ENCODE results near the gene CACHD1. TPM values are rescaled to one million over a fixed set of nuclear protein-coding genes. Genes with fewer than 3 reads are reported as not detected.

CACHD1 gene
- total RNA-seq: 1 to 10 TPM; 1.4 to 8.7 TPM

DNA sequence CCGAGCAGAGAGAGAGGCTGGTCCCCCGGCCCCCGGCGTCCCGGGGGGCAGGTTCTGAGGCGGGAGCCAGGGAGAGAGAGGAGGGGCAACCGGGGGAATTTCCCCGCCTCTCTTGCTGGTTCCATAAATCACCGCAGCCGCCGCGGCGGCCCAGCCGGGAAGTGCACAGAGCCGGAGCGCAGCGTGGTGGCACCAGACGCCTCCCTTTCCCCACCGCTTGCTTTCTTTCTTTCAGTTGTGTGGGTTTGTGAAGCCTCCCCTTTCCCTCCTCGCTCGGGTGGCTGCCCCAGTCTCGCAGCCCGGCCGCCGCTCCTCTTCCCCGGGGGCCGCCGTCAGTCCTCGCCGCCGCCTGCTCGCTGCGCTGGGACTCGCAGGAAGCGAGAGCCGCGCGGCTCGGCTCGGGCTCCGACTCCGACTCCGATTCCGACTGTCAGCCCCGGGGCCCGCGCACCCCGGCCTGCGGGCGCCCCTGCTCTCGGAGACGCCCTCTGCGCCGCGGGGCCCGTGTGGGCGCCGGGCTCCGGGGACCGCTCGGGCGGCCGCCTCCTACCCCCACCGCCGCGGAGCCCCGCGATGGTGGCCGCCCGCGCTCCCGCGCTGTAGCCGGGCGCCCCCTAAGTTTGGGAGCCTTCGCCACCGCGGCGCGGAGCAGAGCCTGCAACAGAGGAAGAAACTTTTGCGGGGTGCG, at the start of gene CACHD1:
Gene CACHD1, plus strand, starts transcription at position 153 of the 688 bp plus-strand sequence. CDS start 616 bp downstream, outside the sequence.

Small RNA genes lying within 50 kb of the gene (small RNA-seq; reads per million reads assigned to genes)
- gene MIR4794: 0 reads per million in 2 donors

Data from melanocyte of skin (primary cell).